ENCODE data around the gene IPO8. TPM values are rescaled to one million over a fixed set of nuclear protein-coding genes. Genes with fewer than 3 reads are reported as not detected.

Gene IPO8
- total and polyA plus RNA-seq, 12 donors = 5.0 to 64.6 (median 35.8) TPM

- H3K4me1 ChIP-seq (replicated peaks in 1 of 2) = no peaks in the 10 kb centered on the region
- WGBS, 4 donors = 93 to 98% (median 95%) methylated on average over 2 of the region's 2 CpGs
- H3K27ac ChIP-seq = no peak overlapping the region
- TF ChIP-seq CTCF (IDR thresholded peaks at IDR 0.05) = no peak
- TF ChIP-seq POLR2A (IDR thresholded peaks at IDR 0.05) = no peak
- H3K4me3 ChIP-seq = no peak overlapping the region
- H3K36me3 ChIP-seq (replicated peaks in 1 of 2) = no peaks in the 10 kb centered on the region
- intact Hi-C loops (cut with DNase I) = no loop called here
- H3K9me3 ChIP-seq (replicated peaks in 1 of 3) = no peaks in the 10 kb centered on the region
- no peak for DNase-seq
- H3K27me3 ChIP-seq = no peaks in the 10 kb centered on the region
Observed at GRCh38 chr12:30739020-30739419, 43.4 kb upstream of the IPO8 start.

- intact Hi-C loops (cut with DNase I) = no loop called here
- peaks cover 0 to 8% of the 10 kb centered on the region in 2 donors for H3K36me3 ChIP-seq (replicated peaks in 1 of 2)
Observed at GRCh38 chr12:30732954-30733637, 37.4 kb upstream of the IPO8 start.

GRCh38 chr12:30730011-30730410, 34.3 kb upstream of the IPO8 start:
- 87 to 94% (median 92%) methylated on average over 2 of the region's 2 CpGs for WGBS, 4 donors
- Histone ChIP-seq H3K4me1 (replicated peaks in 1 of 2) (peaks cover 5 to 13% of the 10 kb centered on the region in 2 donors), H3K27me3 (no peaks in the 10 kb centered on the region), H3K9me3 (replicated peaks in 1 of 3) (no peaks in the 10 kb centered on the region), H3K36me3 (replicated peaks in 1 of 2) (peaks cover 0 to 8% of the 10 kb centered on the region in 2 donors), H3K4me3 (no peak overlapping the region), H3K27ac (no peak overlapping the region)
- TF ChIP-seq CTCF (IDR thresholded peaks at IDR 0.05) (no peak), POLR2A (IDR thresholded peaks at IDR 0.05) (no peak)
- intact Hi-C loops (cut with DNase I) = no loop called here
- no peak for DNase-seq

More at GRCh38 chr12:30732954-30733637, 37.4 kb upstream of the IPO8 start:
- Histone ChIP-seq H3K27ac (no peak overlapping the region), H3K4me3 (no peak overlapping the region), H3K27me3 (no peaks in the 10 kb centered on the region), H3K9me3 (replicated peaks in 1 of 3) (no peaks in the 10 kb centered on the region), H3K4me1 (replicated peaks in 1 of 2) (no peaks in the 10 kb centered on the region)
- 91 to 96% (median 94%) methylated on average over 2 of the region's 2 CpGs for WGBS, 4 donors
- TF ChIP-seq POLR2A (IDR thresholded peaks at IDR 0.05) (no peak), CTCF (IDR thresholded peaks at IDR 0.05) (no peak)
- DNase-seq = no peak

- TF ChIP-seq POLR2A (IDR thresholded peaks at IDR 0.05) (no peak), CTCF (IDR thresholded peaks at IDR 0.05) (no peak)
- no peak for DNase-seq
- Histone ChIP-seq H3K27ac (no peak overlapping the region), H3K27me3 (no peaks in the 10 kb centered on the region), H3K4me3 (no peak overlapping the region), H3K36me3 (replicated peaks in 1 of 2) (peaks cover 0 to 8% of the 10 kb centered on the region in 2 donors), H3K4me1 (replicated peaks in 1 of 2) (peaks cover 5 to 13% of the 10 kb centered on the region in 2 donors), H3K9me3 (replicated peaks in 1 of 3) (no peaks in the 10 kb centered on the region)
- 91 to 94% (median 93%) methylated on average over 4 of the region's 4 CpGs for WGBS, 4 donors
- intact Hi-C loops (cut with DNase I) = no loop called here
Observed at GRCh38 chr12:30729547-30729946, 33.9 kb upstream of the IPO8 start.

Measured in adrenal gland (tissue), 12 donors.